B cell (primary cell): Measurements from ENCODE around the gene TMEM154. TPM values are rescaled to one million over a fixed set of nuclear protein-coding genes. Genes with fewer than 3 reads are reported as not detected.

Experiments used
- ATAC-seq: fragments of 200-7000 bp; cut with Tn5 transposase; one replicate; pipeline ENCODE4 v1.10.0; 2021; ENCODE audit warnings: low read depth, mild to moderate bottlenecking, moderate number of reproducible peaks, moderate library complexity
- CTCF ChIA-PET: fragments of 350-600 bp; sonication (Branson Sonifier 250); formaldehyde crosslinking; loops from one replicate; lab custom pipeline; 2021; ENCODE audit warnings: antibody characterized with exemption, inconsistent platforms; lab: Charles Lee
- POLR2A ChIA-PET: fragments of 350-600 bp; sonication (Branson Sonifier 250); formaldehyde crosslinking; loops from one replicate; lab custom pipeline; 2021; ENCODE audit warnings: antibody characterized with exemption; lab: Charles Lee
- DNase-seq: peaks from one replicate; pipeline ENCODE4 v3.0.0; 2013
- H2AFZ ChIP-seq: 2 replicates; pipeline ENCODE4 v1.6.1; 2012; ENCODE audit warnings: mild to moderate bottlenecking, low read depth, low read length; ENCODE audit not compliant: insufficient read depth, poor library complexity, severe bottlenecking
- H3K27ac ChIP-seq, 2 donors: 1 replicate in 1 of 2; 2 replicates in 1 of 2; pipeline ENCODE4 v1.5.1; 2012 to 2013; ENCODE audit warnings: low read length in 2 of 2, mild to moderate bottlenecking in 2 of 2, moderate library complexity in 1 of 2
- H3K27me3 ChIP-seq, 4 experiments: fragments of 200-600 bp in 1 of 4; sonication (generic) in 1 of 4; replicated peaks in 1 of 4; 1 replicate in 2 of 4; 2 replicates in 2 of 4; pipeline versions ENCODE4 v1.6.1 to v1.7.0; 2013 to 2016; ENCODE audit warnings: low read length in 3 of 4, mild to moderate bottlenecking in 2 of 4, mixed read lengths in 1 of 4, moderate library complexity in 1 of 4; ENCODE audit not compliant: insufficient read depth in 4 of 4, control insufficient read depth in 3 of 4; ENCODE audit errors: control extremely low read depth in 1 of 4
- H3K36me3 ChIP-seq, 2 experiments: replicated peaks in 1 of 2; 1 replicate in 1 of 2; 2 replicates in 1 of 2; pipeline versions ENCODE4 v1.6.1 to v1.7.1; 2013; ENCODE audit warnings: low read length in 1 of 2; ENCODE audit not compliant: insufficient read depth in 2 of 2, control insufficient read depth in 1 of 2; ENCODE audit errors: control extremely low read depth in 1 of 2, extremely low read depth in 1 of 2
- H3K4me1 ChIP-seq, 2 donors: fragments of 200-600 bp in 1 of 2; sonication (generic) in 1 of 2; 1 replicate in 1 of 2; 2 replicates in 1 of 2; pipeline versions ENCODE4 v1.5.1 to v1.6.1; 2013 to 2017; ENCODE audit warnings: low read length in 2 of 2; ENCODE audit not compliant: control insufficient read depth in 2 of 2, insufficient read depth in 2 of 2
- H3K4me2 ChIP-seq: replicated peaks from 2 replicates; pipeline ENCODE3; 2012; ENCODE audit warnings: mild to moderate bottlenecking, low read depth, low read length; ENCODE audit not compliant: poor library complexity, severe bottlenecking
- H3K4me3 ChIP-seq, 5 experiments: fragments of 200-600 bp in 1 of 5; sonication (generic) in 1 of 5; 1 replicate in 3 of 5; 2 replicates in 2 of 5; pipeline versions ENCODE4 v1.5.1 to v1.7.0; 2011 to 2016; ENCODE audit warnings: low read length in 4 of 5, mild to moderate bottlenecking in 4 of 5, low read depth in 2 of 5, control low read depth in 1 of 5, moderate library complexity in 1 of 5; ENCODE audit not compliant: insufficient read depth in 1 of 5; ENCODE audit errors: control extremely low read depth in 1 of 5, extremely low read depth in 1 of 5
- H3K79me2 ChIP-seq: fragments of 200-600 bp; sonication (generic); one replicate; pipeline ENCODE4 v1.6.0; 2016; ENCODE audit warnings: low read length; ENCODE audit not compliant: control insufficient read depth, insufficient read depth
- H3K9ac ChIP-seq: fragments of 200-600 bp; sonication (generic); 2 replicates; pipeline ENCODE4 v1.6.1; 2017; ENCODE audit warnings: mild to moderate bottlenecking, low read length, moderate library complexity
- H3K9me3 ChIP-seq, 3 donors: one replicate each; pipeline versions ENCODE4 v1.6.1 to v1.7.1; 2013; ENCODE audit warnings: low read length in 2 of 3; ENCODE audit not compliant: control insufficient read depth in 2 of 3, insufficient read depth in 1 of 3; ENCODE audit errors: control extremely low read depth in 1 of 3
- H4K20me1 ChIP-seq: 2 replicates; pipeline ENCODE4 v1.6.0; 2012; ENCODE audit warnings: mild to moderate bottlenecking, low read length; ENCODE audit not compliant: insufficient read depth, control insufficient read depth, poor library complexity, severe bottlenecking
- H3K27ac Mint-ChIP-seq: one replicate; pipeline ENCODE4 v1.8.0; 2021; ENCODE audit warnings: mixed read lengths
- H3K27me3 Mint-ChIP-seq: one replicate; pipeline ENCODE4 v1.8.0; 2021; ENCODE audit warnings: mixed read lengths
- H3K4me1 Mint-ChIP-seq: one replicate; pipeline ENCODE4 v1.8.0; 2021; ENCODE audit warnings: mixed read lengths
- H3K4me3 Mint-ChIP-seq: one replicate; pipeline ENCODE4 v1.8.0; 2021; ENCODE audit warnings: mixed read lengths
- H3K9me3 Mint-ChIP-seq: one replicate; pipeline ENCODE4 v1.8.0; 2022; ENCODE audit warnings: mixed read lengths; ENCODE audit not compliant: insufficient read depth
- CTCF ChIP-seq: fragments of 200-600 bp; IDR thresholded peaks from one replicate; pipeline ENCODE4 v1.8.0; 2022; ENCODE audit warnings: antibody characterized with exemption, mild to moderate bottlenecking
- EZH2 ChIP-seq: IDR thresholded peaks from 2 replicates; pipeline ENCODE4 v1.6.1; 2012; ENCODE audit warnings: borderline replicate concordance, low read depth, mild to moderate bottlenecking, moderate library complexity, low read length; ENCODE audit not compliant: insufficient read depth, poor library complexity, severe bottlenecking
- WGBS: methylation state at CpG from one replicate; pipeline ENCODE4 v1.1.5; 2013; ENCODE audit warnings: missing lambda C conversion rate; ENCODE audit not compliant: insufficient coverage; 5-methylcytosine and 5-hydroxymethylcytosine counted together
- intact Hi-C: fragments of 100-400 bp; cut with micrococcal nuclease; formaldehyde crosslinking; loops from one replicate; pipeline ENCODE4 v1.10.0; 2022
- polyA plus RNA-seq: library from polyadenylated mRNA; depleted of rRNA; stranded (reverse); fragments of >200 nt; gene quantifications from 2 replicates; pipeline ENCODE4 v1.2.3, GENCODE V29; 2012
- total RNA-seq, 2 donors: library from RNA; stranded (reverse); fragments of 120-200 nt in 1 of 2; gene quantifications; 1 replicate in 1 of 2; 2 replicates in 1 of 2; pipeline versions ENCODE4 v1.2.3 to v1.2.4, GENCODE V29; 2013 to 2022

Gene TMEM154
- total and polyA plus RNA-seq, 2 donors (not counting 1 experiment from before 2014, with no cell fraction given): 20.1 to 99.1 TPM

- H3K9ac ChIP-seq: no peak overlapping the region
- peaks cover 40% of the 10 kb centered on the region for H3K4me1 Mint-ChIP-seq
- H3K27me3 Mint-ChIP-seq: no peaks in the 10 kb centered on the region
- H3K27me3 ChIP-seq: no peaks in the 10 kb centered on the region
- DNase-seq (no peak), ATAC-seq (no peak)
- H3K27ac ChIP-seq: peak overlapping the region; percentile 55 to 62
- no peaks in the 10 kb centered on the region for H3K36me3 ChIP-seq
- ChIA-PET CTCF (interaction anchor here (1.0 kb wide), 2 partner anchors 10 to 31 kb away, joined by 3 to 4 read pairs; no protein-coding TSS in a partner anchor), POLR2A (interaction anchor here (1.2 kb wide), 1 partner anchor 23 kb away, joined by 3 read pairs; no protein-coding TSS in a partner anchor)
- peak overlapping the region; percentile 91 for H3K27ac Mint-ChIP-seq
- H3K9me3 ChIP-seq: peaks cover 0 to 3% (median 0%) of the 10 kb centered on the region in 3 donors
- H3K4me1 ChIP-seq: peaks cover 17 to 30% of the 10 kb centered on the region in 2 donors
- H4K20me1 ChIP-seq: no peaks in the 10 kb centered on the region
- peak overlapping the region; percentile 29 for H3K4me3 Mint-ChIP-seq
- intact Hi-C loops: no loop called here
- no peak overlapping the region for H3K4me3 ChIP-seq
- WGBS: no CpG with 5 or more reads among the region's 1 CpG
- H3K4me2 ChIP-seq: no peak overlapping the region
- no peak overlapping the region for H2AFZ ChIP-seq
- no peaks in the 10 kb centered on the region for H3K9me3 Mint-ChIP-seq
- H3K79me2 ChIP-seq: no peaks in the 10 kb centered on the region
- no peak for TF ChIP-seq CTCF
- TF ChIP-seq EZH2: no peak
These were observed 18.3 kb upstream of the TMEM154 start for GRCh38 chr4:152698089-152698499.

- no peaks in the 10 kb centered on the region for H4K20me1 ChIP-seq
- H3K27me3 ChIP-seq: no peaks in the 10 kb centered on the region
- peak overlapping the region; percentile 55 to 62 for H3K27ac ChIP-seq
- ChIA-PET POLR2A (interaction anchor here (1.2 kb wide), 1 partner anchor 23 kb away, joined by 3 read pairs; no protein-coding TSS in a partner anchor), CTCF (interaction anchor here (1.0 kb wide), 1 partner anchor 32 kb away, joined by 3 read pairs; no protein-coding TSS in a partner anchor)
- Mint-ChIP-seq H3K27ac (peak overlapping the region; percentile 91), H3K27me3 (no peaks in the 10 kb centered on the region), H3K9me3 (no peaks in the 10 kb centered on the region), H3K4me3 (peak overlapping the region; percentile 55), H3K4me1 (peaks cover 42% of the 10 kb centered on the region)
- no peak overlapping the region for H2AFZ ChIP-seq
- no peaks in the 10 kb centered on the region for H3K79me2 ChIP-seq
- ATAC-seq (no peak), DNase-seq (no peak)
- no peak overlapping the region for H3K9ac ChIP-seq
- peaks cover 17 to 30% of the 10 kb centered on the region in 2 donors for H3K4me1 ChIP-seq
- H3K4me3 ChIP-seq: no peak overlapping the region
- H3K9me3 ChIP-seq: peaks cover 0 to 3% (median 0%) of the 10 kb centered on the region in 3 donors
- WGBS: 75% methylated on average over 1 of the region's 3 CpGs
- H3K36me3 ChIP-seq: no peaks in the 10 kb centered on the region
- TF ChIP-seq CTCF: no peak
- TF ChIP-seq EZH2: no peak
- peak overlapping the region; percentile 35 for H3K4me2 ChIP-seq
- intact Hi-C loops: loop anchor here (1.0 to 2.0 kb wide), 2 partner anchors 34 to 55 kb away; no protein-coding TSS in a partner anchor
These were observed 17.7 kb upstream of the TMEM154 start for GRCh38 chr4:152697284-152698088.
